NCI-H82 (cell line): ENCODE results near the gene RGS7.
"Not testable (repeated sequence)": the region's sequence is repeated elsewhere in the genome, so short reads cannot be mapped to it uniquely, and the experiment has no call there.

Experiments used
- DNase-seq: peaks from one replicate; lab custom pipeline; 2025; lab: John Stamatoyannopoulos, UW

RGS7 gene

GRCh38 chr1:241208910-241209379, 148.1 kb downstream of the RGS7 start:
- no peak for DNase-seq

GRCh38 chr1:241203817-241204216, 153.2 kb downstream of the RGS7 start:
- DNase-seq, result no peak

- DNase-seq, result no peak
These were observed 154.6 kb downstream of the RGS7 start for GRCh38 chr1:241202401-241202800.

GRCh38 chr1:241186716-241187115, 170.3 kb downstream of the RGS7 start:
- no peak for DNase-seq

- no peak for DNase-seq
These were observed 175.0 kb downstream of the RGS7 start for GRCh38 chr1:241181971-241182370.

- DNase-seq, result no peak
These were observed 175.5 kb downstream of the RGS7 start for GRCh38 chr1:241181471-241181870.

GRCh38 chr1:241180569-241180968, 176.4 kb downstream of the RGS7 start:
- DNase-seq, result no peak

- DNase-seq, result no peak
These were observed 179.3 kb downstream of the RGS7 start for GRCh38 chr1:241177660-241178059.

- no peak for DNase-seq
These were observed 184.5 kb downstream of the RGS7 start for GRCh38 chr1:241172486-241172885.

- no peak for DNase-seq
These were observed 185.0 kb downstream of the RGS7 start for GRCh38 chr1:241171991-241172390.

- no peak for DNase-seq
These were observed 189.8 kb downstream of the RGS7 start for GRCh38 chr1:241167121-241167630.

GRCh38 chr1:241166625-241167024, 190.4 kb downstream of the RGS7 start:
- no peak for DNase-seq

GRCh38 chr1:241165256-241165655, 191.7 kb downstream of the RGS7 start:
- DNase-seq, result not testable (repeated sequence)

GRCh38 chr1:241163363-241163762, 193.6 kb downstream of the RGS7 start:
- no peak for DNase-seq

GRCh38 chr1:241161188-241161689, 195.8 kb downstream of the RGS7 start:
- no peak for DNase-seq

GRCh38 chr1:241157435-241157834, 199.6 kb downstream of the RGS7 start:
- DNase-seq, result no peak

- no peak for DNase-seq
These were observed 200.6 kb downstream of the RGS7 start for GRCh38 chr1:241156231-241156965.

- no peak for DNase-seq
These were observed 211.1 kb downstream of the RGS7 start for GRCh38 chr1:241145881-241146280.

GRCh38 chr1:241143765-241144442, 213.1 kb downstream of the RGS7 start:
- DNase-seq, result no peak

GRCh38 chr1:241142493-241142892, 214.5 kb downstream of the RGS7 start:
- DNase-seq, result no peak

GRCh38 chr1:241141646-241142045, 215.4 kb downstream of the RGS7 start:
- not testable (repeated sequence) for DNase-seq

- no peak for DNase-seq
These were observed 216.3 kb downstream of the RGS7 start for GRCh38 chr1:241140670-241141069.

- DNase-seq, result no peak
These were observed 218.0 kb downstream of the RGS7 start for GRCh38 chr1:241139047-241139446.
